Posterior vena cava (tissue), 2 donors: ENCODE measurements around the gene CLEC4A. TPM values are rescaled to one million over a fixed set of nuclear protein-coding genes. Genes with fewer than 3 reads are reported as not detected.
"Not testable (repeated sequence)": the region's sequence is repeated elsewhere in the genome, so short reads cannot be mapped to it uniquely, and the experiment has no call there.

Experiments
- DNase-seq: peaks from one replicate; pipeline ENCODE4 v3.0.0-alpha.2; 2020; ENCODE audit warnings: low spot score
- intact Hi-C, 2 donors: fragments of 100-400 bp; cut with DNase I; formaldehyde crosslinking; loops; one replicate each; pipeline versions ENCODE4 v1.14.1 to v1.14.2; 2022 to 2023
- total RNA-seq, 2 donors: library from RNA; stranded (reverse); fragmentation: NEBNext Ultra II Directional; extraction: Animal tissue kit (Norgen Biotek cat#: 25700); gene quantifications; one replicate each; pipeline ENCODE4 v1.2.1, GENCODE V29; 2021
- donor health status: DM: yes; HTN: yes; CAD: no.
- donor health status: DM: yes; HTN: yes; CAD: no.

The CLEC4A gene
- total RNA-seq, 2 donors from 2014 or later = 1.9 to 2.8 TPM

DNA sequence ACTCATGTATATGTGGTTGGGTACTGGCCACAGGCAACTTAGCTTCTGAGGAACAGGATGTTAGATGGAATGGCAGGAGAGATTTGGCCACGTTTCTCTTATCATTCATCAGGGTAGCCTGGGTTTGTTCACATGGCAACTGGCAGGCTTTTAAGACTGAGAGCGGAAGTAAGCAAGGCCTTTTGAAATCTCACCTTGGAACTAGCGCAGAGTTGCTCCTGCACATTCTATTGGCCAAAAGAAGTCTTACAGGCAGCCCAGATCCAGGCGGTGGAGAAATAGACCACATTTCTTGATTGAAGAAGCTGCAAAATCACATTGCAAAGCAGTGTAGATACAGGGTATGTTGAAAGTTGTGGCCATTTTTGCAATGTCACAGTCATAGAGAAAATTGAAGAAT lies 3.7 kb downstream of the CLEC4A start:
- intact Hi-C loops = no loop called here
- no peak for DNase-seq

DNA sequence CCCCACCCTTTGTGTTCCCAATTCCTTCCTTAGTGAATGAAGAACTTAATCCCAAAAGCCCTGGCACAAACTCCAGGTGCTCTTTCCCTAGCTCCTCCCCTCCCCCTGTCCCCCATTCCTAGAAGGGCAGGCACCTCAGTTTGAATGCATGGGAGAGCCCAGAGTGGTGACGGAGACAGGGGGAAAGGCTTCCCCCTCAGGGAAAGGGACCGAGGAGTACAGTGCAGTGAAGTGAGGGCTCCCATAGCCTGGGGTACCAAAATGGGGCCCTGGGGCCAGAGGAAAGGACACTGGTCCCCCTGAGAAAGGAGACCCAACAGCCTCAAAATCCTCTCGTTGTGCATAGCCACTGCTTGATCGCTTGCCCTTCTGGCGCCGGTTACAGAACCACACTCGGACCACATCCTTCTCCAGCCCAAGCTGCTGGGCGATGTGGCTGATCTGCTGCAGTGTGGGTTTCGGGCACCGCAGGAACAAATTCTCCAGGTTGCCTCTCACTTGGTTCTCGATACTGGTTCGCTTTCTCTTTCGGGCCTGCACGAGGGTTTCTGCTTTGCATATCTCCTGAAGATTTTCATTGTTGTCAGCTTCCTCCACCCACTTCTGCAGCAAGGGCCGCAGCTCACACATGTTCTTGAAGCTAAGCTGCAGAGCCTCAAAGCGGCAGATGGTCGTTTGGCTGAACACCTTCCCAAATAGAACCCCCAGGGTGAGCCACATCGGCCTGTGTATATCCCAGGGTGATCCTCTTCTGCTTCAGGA lies 10.4 kb downstream of the CLEC4A start:
- intact Hi-C loops, DNase-seq: not testable (repeated sequence)

DNA sequence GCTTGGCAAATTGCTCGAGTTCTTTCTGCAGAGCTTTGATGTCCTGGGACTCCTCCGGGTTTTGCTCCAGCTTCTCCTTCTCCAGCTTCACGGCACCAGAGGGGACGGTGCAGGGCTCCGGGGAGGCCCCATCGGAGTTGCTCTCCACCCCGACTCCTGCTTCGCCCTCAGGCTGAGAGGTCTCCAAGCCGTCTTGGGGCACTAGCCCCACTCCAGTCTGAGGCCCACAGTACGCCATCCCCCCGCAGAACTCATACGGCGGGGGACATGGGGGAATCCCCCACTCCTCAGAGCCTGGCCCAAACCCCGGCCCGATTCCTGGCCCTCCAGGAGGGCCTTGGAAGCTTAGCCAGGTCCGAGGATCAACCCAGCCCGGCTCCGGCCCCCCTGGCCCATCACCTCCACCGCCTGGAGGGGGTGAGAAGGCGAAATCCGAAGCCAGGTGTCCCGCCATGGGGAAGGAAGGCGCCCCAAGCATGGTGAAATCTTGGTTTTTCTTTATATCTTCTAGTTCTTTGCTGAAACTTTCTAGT lies 11.0 kb downstream of the CLEC4A start:
- intact Hi-C loops = not testable (repeated sequence)

DNA sequence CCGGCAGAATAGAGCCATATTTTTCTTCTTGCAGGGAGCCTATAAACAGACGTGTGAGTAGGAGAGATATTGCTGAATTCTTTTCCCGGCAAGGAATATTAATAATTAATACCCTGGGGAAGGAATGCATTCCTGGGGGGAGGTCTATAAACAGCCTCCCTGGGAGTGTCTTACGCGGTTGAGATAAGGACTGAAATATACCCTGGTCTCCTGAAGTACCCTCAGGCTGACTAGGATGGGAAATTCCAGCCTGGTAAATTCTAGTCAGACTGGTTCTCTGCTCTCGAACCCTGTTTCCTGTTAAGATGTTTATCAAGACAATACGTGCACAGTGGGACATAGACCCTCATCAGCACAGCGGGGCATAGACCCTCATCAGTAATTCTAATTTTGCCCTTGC lies 18.2 kb downstream of the CLEC4A start:
- DNase-seq, intact Hi-C loops: not testable (repeated sequence)

More for the DNA sequence above, 11.0 kb downstream of the CLEC4A start:
- DNase-seq = not testable (repeated sequence)

DNA sequence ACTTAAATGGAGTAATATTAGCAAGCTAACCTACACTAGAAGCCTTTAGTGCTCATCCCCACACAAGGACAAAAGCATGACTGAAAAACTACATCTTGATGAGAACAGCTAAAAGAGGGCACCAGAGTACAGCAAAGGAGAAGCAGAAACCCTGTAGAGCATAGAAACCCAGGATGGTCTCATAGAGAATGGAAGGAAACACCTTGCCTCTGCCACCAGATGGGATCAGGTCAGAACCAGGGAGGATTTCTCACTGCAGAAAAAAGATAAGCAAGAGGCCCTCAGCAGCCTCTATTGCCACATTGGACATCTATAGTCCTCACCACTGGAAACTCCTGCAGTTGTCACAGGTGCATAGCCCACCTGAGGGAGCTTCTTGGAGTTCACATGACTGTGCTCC lies 19.8 kb downstream of the CLEC4A start:
- DNase-seq = no peak
- intact Hi-C loops = no loop called here

DNA sequence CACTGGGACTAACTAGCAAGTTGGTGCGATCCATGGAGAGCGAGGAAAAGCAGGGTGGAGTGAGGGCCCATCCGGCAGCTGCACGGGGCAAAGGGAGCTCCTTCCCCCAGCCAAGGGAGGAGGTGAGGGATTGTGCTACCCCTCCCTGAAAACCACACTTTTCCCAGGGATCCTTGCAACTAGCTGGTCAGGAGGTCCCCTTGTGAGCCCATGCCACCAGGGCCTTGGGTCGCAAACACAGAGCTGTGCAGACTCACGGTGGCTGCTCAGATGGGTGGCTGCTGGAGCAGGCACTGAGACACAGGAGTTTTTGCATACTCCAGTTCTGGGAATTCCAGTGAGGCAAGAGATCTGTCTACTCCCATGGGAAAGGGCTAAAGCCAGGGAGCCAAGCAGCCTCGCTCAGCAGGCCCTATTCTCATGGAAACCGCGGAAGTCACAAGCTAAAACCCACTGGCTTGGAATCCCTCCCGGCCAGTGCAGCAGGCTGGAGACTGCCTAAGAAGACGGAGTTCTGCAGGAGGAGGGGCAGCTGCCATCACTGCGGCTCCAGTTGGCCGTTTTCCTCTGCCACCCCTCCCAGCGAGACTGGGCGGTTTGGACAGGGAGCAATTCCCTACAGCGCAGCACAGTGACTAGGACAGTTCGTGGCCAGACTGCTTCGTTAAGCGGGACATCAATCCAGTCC lies 22.5 kb downstream of the CLEC4A start:
- DNase-seq = peak; percentile 95
- intact Hi-C loops = no loop called here

DNA sequence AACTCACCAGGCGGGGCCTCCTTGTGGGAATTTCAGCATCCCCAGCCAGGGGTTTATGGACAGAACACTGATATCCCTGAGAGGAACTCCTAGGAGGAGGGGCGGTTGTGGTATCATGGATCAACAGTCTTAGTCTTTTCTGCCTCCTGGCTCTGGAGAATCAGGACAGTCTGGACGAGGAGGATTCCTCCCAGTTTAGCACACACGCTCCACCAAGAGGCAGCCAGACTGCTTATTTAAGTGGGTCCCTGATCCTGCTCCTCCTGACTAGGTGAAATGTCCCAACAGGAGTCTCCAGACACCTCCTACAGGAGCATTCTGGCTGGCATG lies 23.0 kb downstream of the CLEC4A start:
- intact Hi-C loops = no loop called here

DNA sequence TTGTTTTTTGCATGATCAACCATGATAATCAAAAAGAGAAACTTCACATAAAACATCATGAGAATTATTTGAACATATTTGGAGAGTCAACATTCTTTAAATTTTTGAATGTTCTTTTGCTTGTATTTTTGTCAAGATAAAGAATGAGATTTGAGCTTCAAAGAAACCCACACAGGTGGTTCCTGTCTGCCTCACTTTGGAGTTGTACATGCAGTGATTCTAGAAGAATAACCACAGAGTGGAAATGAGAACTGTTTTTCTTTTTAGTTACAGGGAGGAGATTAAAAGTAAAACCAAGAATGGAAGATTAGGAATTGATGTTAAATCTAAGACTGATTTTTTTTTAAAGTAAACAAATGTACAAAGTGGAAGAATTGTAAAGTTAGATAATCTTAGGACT lies 31.1 kb downstream of the CLEC4A start:
- intact Hi-C loops = no loop called here
- no peak for DNase-seq

More for the DNA sequence above, 23.0 kb downstream of the CLEC4A start:
- no peak for DNase-seq

DNA sequence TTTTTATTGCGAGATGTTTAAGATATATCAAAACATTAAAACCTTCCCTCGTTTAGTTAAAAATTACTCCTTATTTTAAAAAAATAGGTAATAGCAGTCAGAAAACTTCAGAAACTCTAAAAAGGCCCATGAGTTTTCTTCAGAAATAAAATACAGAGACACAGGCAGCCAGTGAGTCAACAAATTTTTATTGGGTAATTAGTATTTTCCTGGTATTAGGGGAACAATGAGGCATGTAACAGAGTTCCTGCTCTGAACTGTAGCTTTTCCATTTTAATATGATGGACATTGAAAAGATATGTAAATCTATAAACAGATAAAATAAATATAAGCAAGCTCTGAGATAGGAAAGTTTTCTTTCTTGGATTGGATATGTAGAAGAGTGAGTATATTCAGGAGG lies 33.0 kb downstream of the CLEC4A start:
- no peak for DNase-seq
- intact Hi-C loops = no loop called here

DNA sequence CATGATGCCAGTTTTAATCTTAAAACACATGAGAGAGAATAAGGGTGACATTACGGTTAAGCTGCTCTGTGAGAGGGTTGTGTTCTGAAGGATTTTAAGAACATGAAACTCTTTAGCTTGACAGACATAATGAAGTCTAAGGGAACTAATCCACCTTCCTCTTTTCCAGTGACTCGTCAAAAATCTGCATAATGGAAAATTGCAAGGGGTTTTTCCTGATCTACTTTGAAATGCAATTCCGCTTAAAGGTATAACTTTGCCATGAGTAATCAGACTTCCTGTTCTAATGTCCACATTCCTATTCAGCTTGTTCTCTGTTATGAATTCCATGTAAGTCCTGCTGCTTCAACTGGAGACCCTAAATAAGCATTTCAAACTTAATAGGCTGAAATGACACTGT lies 33.4 kb downstream of the CLEC4A start, which contains the start of gene ZNF705A:
Gene ZNF705A (plus strand): TSS at position 171 of the 400 bp plus-strand sequence. CDS start 15,611 bp downstream, outside the sequence.
- DNase-seq = no peak
- intact Hi-C loops = no loop called here

DNA sequence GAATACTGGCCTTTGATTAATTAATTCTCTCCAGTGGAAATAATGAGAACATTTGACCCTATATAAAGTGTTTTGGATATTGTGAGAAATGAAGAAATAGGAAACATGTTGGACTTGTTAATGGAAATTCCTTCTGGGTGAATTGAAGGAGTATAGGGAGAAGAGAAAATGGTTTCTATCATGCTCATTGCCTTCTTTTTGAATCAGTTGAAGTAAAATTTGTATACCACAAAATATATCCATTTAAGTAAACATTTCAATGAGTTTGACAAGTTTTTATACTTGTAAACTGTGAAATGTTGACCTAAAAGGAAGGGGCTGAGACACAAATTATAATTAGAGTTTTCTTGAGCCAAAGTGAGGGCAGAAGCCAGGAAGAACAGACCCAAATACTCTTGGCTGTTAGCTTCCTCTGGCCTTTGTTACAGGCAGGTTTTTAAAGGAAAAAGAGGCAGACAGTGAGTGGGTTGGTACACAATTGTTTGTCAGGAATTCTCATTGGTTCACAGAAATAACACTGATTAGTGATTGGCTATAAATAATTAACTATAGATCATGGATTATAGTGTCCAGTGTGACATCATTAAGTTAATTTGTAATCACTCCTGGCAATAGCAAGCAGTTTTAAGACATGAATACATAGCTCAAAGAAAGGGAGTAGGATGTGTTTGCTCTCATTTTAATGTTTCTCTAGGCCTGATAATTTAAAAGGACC lies 34.2 kb downstream of the CLEC4A start:
- intact Hi-C loops = no loop called here
- DNase-seq = no peak

DNA sequence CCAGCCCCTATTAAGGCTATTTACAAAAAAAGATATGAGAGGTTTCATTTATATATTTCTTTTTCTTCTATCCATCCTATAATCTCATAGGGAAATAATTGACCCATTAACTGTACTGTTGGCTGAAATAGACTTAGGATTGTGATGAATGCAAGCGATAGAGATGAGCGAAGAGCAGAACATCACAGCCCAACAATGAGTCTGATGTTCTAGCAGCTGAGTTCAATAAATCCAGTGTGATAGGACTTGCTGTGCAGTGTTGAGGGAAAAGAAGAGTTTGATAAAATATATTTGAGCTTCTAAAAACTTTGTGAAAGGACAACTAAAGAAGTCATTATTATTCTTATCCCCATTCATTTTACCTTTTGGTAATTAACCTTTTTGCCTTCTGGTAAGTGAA lies 49.5 kb downstream of the CLEC4A start:
- intact Hi-C loops, DNase-seq: not testable (repeated sequence)

DNA sequence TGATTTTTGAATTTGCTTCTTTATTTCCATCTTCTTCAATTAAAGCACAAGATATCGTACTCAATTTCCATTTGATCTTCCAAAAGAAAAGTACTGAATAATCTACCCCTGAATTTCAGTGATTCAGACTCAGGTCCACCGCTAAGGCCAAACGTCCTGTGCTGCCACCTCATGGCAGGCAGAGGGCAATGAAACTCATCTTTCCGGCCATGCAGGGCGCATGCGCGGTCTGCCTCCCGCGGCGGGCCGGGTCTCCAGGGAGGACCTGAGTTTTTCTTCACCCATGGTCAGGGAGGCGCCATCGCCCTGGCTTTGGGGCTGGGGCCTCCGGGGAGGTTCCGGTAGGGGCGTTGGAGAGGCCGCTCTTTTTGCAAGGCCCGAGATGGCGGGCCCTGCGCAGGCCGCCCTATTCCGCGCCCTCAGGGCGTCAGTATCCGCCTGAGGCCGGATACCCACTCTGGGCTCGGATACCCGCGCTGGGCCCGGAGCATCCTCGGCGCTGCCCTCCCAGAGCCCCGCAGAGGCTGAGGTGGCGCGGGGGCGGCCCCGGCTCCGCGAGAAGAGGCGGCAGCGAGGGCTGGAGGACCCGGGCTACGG lies 56.7 kb downstream of the CLEC4A start:
- DNase-seq = peak; percentile 93
- intact Hi-C loops = not testable (repeated sequence)

DNA sequence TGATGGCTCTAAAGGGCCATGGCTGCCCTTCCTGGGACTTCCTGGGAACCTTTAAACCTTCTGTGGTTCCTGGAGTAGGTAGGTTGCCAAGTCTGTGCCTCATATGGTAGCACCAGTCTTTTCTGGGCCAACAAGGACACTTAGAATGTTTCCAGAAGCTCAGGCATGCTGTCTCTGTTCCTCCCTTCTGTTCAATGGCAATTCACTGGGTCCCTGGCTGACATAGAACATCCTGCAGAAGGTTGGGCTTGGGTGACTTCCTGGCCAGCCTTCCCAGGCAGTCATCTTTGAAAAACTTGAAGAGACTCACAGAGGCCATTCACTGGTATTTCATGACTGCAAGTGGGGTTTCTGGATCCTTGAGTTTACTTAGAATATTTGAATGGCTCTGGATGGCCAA lies 57.9 kb downstream of the CLEC4A start:
- intact Hi-C loops, DNase-seq: not testable (repeated sequence)

DNA sequence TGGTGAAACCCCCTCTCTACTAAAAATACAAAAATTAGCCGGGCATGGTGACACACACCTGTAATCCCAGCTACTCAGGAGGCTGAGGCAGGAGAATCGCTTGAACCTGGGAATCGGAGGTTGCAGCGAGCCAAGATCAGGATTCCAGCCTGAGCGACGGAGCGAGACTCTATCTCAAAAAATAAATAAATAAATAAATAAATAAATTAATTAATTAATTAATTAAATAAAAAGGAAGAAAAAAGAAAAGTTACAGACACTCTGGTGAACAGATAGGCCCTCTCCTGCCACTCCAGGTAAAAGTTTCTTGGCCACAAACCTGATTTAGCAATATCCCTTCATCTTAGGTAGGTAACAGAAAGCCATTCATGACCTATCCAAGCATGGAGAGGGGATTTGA lies 59.5 kb downstream of the CLEC4A start:
- DNase-seq, intact Hi-C loops: not testable (repeated sequence)

DNA sequence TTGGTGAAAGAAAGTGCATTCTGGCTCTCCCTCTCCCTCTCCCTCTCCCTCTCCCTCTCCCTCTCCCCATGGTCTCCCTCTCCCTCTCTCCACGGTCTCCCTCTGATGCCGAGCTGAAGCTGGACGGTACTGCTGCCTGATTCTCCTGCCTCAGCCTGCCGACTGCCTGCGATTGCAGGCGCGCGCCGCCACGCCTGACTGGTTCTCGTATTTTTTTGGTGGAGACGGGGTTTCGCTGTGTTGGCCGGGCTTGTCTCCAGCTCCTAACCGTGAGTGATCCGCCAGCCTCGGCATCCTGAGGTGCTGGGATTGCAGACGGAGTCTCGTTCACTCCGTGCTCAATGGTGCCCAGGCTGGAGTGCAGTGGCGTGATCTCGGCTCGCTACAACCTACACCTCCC lies 59.9 kb downstream of the CLEC4A start:
- intact Hi-C loops, DNase-seq: not testable (repeated sequence)

DNA sequence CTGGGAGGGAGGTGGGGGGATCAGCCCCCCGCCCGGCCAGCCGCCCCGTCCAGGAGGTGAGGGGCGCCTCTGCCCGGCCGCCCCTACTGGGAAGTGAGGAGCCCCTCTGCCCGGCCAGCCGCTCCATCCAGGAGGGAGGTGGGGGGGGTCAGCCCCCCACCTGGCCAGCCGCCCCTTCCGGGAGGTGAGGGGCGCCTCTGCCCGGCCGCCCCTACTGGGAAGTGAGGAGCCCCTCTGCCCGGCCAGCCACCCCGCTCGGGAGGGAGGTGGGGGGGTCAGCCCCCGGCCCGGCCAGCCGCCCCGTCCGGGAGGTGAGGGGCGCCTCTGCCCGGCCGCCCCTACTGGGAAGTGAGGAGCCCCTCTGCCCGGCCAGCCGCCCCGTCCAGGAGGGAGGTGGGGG lies 60.8 kb downstream of the CLEC4A start:
- DNase-seq, intact Hi-C loops: not testable (repeated sequence)

DNA sequence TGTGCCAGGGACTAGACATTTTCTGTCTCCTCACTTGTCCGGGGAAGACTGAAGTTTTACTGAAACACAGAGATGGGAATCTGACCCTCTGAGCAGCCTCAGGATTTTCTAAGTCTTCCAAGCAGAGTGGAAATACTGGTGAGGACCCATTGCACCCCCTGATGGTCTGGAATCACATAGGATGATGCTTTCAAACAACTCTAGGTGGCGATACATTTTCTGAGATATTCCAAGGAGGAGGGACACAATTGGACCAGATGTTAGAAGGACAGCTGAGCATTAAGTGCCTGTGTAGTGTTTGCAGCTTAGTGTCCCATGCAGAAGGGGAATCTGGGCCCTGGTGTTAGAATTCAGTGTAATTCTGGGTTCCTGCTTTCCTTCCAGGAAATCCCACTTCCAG lies 64.7 kb downstream of the CLEC4A start:
- intact Hi-C loops, DNase-seq: not testable (repeated sequence)
